HG02943 (cell line): Measurements from ENCODE around the gene PIGS.
"Not testable (repeated sequence)": the region's sequence is repeated elsewhere in the genome, so short reads cannot be mapped to it uniquely, and the experiment has no call there.

Experiments
- ATAC-seq: cut with Tn5 transposase; IDR thresholded peaks from one replicate; pipeline ENCODE4 v1.9.1; 2021; ENCODE audit warnings: mild to moderate bottlenecking, low read depth, moderate library complexity; ENCODE audit not compliant: unreplicated experiment

Gene PIGS

DNA sequence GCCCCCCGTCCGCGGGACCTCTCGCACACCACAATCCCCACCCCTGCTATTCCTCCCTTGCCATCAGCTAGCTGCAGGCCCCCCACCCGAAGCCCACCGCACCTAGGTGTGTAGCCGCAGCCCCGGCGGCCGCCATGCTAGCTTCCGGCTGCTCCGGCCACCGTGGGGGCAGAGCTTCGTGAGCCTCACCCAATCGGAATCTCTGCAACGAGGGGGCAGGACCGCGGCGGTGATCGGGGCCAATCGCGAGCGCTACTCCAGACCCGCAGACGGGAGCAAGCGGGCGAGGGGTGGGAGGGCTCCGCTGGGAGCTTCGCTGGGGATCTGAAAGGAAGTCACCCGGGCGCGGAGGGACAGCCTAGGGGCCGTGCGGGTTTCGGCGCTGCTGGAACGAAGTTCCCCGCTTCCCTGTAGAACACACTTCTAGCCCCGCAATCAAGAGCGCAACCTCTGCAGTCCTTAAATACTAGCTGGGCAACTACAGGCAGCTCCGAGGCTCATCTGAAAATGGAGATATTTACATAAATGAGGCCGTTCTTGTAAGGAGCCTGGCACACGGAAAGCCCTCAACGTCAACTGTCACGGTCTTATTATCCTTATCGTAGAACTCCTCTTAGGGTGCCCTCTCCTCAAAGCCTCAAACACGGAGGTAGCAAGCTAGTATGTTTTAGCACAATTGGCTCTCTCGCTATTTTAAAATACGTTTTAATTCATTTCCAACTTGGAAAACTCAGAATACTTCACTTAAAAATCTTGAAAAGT is at the start of gene PIGS:
TSS of gene PIGS (minus strand) at position 164 of the 762 bp plus-strand sequence. CDS start at position 136, 28 bp downstream.
- peak; percentile 67 for ATAC-seq

DNA sequence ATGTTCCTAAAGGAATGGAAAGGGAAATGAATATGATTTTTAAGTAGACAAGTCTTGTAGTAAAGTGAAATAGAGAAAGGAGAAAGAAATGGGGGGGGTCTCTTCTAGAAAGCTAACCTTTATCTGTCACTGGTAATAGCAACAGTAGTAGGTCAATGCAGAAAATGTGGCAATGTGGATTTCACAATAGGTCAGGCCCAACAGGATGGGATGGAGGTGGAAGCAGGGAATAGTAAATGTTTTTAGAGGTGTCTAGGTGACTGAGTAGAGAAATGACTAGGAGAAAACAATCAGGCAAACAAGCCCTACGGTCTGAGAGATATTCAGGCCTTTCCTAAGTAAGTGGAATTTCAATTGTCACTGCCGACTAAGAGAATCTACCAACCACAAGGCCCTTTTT is 48.7 kb upstream of the PIGS start:
- ATAC-seq, result no peak

DNA sequence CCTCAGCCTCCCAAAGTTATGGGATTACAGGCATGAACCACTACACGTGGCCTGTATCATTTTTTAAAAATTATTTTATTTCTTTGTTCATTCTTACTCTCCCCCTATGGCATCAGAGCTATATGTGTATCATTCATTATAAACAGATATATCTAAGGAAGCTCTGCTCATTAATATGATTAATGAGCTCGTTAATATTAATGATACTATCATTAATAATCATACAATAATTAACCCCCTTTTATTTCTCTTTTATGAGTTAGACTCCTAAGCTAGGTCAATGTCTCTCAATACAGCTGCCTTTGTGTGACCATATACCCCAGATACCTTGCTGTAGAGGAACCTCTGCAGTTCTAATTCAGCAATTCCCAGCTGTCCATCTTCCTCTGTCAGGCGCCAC is 47.1 kb upstream of the PIGS start:
- ATAC-seq, result no peak

DNA sequence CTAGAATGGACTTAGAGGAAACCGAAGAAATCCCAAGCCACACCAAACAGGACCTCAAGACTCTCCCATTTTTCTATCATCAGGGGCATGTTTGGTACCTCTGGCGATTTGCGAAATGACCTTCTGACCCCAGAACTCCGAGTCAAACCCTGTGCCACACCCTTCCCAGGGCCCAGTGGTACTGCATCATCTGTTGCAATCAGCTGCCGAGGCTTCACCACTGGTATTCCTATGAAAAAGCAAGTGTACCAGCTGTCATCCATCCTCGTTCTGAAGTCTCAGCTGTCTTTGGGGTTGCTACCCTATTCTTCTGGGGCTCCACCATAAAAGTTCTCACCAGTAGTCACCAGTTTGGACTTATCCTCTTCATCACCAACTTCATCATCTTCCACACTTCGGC is 45.0 kb upstream of the PIGS start:
- ATAC-seq, result no peak

DNA sequence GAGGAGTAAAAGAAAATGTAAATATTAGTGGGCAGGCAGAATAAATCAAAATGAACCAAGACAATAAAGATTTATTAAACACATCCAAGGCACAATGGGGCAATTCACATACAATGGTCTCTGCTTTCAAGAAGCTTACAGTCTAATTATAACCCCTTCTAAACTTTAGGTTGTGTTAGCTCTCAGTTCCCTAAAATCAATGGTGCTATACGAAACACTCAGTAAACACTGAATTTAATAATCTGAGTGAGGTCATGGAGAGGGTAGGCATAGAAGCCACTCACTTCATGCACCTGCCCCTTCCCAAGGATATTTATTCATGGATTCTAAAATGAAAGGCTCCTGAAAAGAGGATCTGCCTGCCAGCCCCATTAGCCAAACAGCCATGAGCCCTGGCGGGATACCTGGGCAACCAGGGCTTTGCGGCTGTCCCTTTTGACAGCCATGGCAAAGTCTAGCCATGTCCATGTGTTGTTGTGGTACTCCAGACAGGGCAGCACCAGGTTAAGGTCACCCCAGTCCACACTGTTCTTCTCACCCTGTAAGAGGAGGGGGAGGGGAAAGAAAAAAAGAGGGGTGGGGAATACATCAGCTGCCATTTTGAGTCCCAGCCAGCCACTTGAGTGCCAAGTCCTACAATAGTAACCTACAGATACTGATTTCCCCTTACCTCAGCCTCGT is 44.1 kb upstream of the PIGS start:
- no peak for ATAC-seq

DNA sequence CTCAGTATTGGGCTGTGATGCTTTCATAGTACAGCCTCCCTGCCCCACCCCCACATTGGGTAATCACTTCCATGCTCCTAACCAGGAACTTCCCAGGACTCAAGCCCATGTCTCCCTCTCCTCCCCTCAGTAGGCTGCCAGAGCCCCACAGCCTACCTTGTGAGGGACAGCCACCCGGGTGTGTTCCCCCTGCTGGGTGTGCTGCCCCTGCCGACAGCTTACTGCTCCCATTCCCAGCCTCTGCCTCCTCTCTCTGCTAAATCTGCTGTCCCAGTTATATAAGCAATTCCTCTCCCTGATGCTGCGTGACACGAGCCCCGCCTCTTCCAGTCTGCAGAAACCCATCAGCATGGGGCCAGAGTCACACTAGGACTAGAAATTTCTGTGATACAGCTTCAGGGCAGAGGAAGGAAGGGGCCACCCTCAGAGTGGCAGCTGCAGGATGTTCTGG is 42.6 kb upstream of the PIGS start, which contains the start of gene RSKR:
TSS of gene RSKR (minus strand) at position 255 of the 451 bp plus-strand sequence. CDS start at position 231, 24 bp downstream.
- ATAC-seq, result no peak

DNA sequence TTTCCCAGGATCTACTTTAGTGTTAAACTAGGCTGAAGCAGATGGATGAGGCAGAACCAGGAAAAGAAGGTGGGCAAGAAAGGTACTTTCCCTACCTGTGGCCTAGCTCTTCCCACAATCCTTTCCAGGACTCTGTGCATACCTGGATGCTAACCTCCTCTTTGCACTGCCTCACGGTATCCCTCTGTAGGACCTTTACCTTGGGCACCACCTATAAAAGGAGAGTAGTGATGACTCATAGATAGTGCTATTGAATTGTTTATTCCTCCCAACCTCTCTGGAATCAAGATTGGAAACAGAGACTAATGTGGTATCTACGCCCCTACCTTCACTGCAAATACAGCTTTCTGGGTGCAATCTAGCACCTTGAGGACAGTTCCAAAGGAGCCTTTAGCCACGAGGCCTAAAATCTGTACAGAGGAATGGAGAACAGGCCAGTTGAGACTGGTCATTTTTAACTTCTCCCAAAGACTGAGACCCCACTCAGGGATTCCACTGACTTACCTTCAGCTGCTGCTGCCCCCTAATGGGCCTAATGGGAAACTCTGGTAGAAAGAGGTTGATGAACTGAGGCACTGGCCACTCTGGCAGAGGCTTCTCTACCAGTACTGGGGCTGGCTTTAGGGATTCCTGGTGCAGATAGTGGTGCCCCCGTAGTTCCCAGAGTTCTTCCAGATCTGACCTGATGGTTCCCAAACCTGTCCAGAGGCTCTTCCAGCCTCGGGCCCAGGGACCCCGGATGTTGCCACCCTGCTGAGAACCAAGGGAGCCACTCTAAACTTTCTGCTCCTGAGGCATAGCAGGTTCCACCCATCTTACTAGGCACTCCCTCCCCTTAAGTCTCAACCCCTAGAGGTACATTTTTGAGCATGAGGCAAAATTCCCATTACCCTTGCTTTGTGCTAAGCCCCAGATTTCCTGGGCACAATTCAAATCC is 41.9 kb upstream of the PIGS start:
- ATAC-seq, result no peak

DNA sequence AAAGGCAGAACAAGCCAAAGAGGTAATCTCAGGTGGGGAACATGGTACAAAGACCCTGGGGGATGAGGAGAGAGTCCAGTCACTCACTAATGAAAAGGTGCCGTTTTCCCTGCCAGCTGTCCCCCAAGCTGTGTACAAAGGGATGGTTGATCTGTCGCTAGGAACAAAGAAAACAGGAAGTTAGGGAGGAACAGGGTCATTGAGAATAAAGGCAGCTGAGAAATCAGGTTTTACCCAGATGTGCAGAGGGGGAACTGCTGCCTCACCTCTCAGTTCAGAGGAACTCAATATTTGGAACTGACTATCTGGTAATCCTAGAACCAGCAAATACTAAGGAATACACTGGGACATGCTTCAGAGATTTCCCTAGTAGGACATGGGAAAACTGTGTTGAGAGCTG is 41.2 kb upstream of the PIGS start:
- no peak for ATAC-seq

DNA sequence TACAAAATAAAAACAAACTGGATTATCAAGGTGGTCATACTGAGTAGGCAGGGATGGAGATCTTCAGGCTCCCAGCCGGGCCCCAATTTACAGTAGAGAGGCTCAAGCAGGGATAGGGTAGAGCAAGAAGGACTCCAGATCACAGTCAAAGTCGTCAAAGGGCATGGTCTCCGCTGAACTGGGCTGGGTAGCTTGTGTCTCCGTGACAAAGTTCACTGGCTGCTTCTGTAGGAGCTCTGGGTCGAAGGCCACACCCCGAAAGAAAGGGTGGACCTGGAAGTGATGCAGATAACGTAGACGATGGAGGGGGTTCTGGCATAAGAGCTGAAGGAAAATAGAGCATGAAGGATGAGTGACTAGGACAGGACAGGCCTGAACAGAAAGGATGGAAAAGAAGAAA is 39.1 kb upstream of the PIGS start:
- no peak for ATAC-seq

DNA sequence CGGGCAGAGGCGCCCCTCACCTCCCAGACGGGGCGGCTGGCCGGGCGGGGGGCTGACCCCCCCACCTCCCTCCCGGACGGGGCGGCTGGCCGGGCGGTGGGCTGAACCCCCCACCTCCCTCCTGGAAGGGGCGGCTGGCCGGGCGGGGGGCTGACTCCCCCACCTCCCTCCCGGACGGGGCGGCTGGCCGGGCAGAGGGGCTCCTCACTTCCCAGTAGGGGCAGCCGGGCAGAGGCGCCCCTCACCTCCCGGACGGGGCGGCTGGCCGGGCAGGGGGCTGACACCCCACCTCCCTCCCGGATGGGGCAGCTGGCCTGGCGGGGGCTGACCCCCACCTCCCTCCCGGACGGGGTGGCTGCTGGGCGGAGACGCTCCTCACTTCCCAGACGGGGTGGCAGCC is 32.7 kb upstream of the PIGS start:
- not testable (repeated sequence) for ATAC-seq

DNA sequence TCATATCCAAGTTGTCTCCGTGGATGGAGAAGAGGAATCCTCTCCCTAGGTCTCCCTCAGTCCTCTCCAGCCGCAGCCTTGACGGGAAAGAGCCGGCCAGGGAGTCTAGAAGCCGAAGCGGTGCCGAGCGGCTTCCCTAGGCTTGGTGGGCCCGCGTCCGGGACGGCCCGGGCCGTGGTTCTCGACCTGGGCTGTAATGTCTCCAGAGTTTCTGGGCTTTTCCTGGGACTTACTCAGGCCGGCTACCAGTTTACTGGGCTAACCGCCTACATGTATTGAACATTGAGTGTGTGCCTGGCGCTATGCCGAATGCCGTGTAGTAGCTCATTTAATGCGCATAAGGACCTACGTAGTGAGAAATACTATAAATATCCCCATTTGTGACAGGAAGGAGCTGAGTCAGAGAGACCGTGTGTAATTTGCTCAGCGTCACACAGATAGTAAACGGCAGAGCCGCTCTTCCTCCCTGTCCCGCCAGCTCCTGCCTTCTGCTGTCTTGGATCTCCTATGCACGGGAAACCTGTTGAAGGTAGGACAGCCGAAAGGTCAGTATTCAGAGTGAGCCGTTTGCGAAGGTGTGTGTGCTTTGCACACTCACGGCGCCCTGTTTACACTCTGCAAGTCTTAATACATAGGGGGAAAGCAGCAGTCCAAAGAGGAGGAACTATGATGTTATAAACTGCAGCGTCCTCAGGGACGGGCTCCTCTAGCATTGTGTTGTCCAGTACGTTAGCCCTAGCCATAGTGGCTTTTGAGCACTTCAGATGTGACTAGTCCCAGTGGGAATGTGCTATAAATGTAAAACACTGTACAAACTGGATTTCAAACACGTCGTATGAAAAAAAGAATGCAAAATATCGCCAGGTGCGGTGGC is 28.2 kb upstream of the PIGS start:
- ATAC-seq, result peak; percentile 37

DNA sequence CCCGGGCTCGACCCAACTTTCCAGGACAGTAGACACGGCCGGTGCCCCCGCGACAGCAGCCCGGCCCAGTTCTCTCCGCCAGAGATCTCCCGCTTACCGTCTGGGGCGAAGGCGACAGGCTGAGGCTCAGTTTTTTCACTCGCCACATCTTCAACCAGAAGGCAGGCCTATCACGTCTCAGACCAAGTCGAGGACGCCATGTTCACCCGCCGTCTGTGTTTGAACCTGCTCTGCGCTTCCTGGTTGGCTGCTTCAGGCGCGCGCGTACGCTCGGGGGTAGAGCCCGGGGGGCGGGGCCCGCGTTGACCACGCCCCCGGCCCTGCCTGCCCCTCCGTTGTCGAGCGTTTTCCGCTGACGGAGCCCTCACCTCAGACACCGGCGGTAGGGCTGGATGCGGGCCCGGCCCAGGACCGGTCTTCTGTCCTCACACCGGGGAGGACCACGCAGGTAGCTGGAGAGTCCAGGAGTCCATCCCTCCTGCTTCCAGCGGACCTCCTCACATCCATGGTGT is 27.5 kb upstream of the PIGS start, which contains the start of gene SPAG5:
TSS of gene SPAG5 (minus strand) at position 227 of the 512 bp plus-strand sequence. CDS start at position 148, 79 bp downstream.
- ATAC-seq, result peak; percentile 81

DNA sequence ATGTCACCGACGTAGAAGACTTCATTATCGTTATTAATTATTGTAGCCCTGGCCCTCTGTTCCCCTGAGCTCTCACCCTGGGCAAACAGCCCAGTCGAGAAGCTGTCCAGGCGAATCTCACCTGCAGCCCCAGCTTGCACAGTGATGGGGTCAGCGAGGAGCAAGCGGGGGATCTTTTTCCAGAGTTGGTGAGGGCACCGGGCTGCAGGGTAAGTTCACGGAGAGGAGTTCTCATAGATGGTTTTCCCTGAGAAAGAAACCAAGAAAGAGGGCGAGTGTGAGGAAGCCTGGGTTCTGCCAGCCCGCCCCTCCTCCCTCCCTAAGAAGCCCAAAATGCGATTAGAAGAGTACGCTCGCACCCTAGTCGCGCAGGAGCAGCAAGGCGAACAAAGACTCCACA is 27.1 kb upstream of the PIGS start:
- ATAC-seq, result no peak

DNA sequence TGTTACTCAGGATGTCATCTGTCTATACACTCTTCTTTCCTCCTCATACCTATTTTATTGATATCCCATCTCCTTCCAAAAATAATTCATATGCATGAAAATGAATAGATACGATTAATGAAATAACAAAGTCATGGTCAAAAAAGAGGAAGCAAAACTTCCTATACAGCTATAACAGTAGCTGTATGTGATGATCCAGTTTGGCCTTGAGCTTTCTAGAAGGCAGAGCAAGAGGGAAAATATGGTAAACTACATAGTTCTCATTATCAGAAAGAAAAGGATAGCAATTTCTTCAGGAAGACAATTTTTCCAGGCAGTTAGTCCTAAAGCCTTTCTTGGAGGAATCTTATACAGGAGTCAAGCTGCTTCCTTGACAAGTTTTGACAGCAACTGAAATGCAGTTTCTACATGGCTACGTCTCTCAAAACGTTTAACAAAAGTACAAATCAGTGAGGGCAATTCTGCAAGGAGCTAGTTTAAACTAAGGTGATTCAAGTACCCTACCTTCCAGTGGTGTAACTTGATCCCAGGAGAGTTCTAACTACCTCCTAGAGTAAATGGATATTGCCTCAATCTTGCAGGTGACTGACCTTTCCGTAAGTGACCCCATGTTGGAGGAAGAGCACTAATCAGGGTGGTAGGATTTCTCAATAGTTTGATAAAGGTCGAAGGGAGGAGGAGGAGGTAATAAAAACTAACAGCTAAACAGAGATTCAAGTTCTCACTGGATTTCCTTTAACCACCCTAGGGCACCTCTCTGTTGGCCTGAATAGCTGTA is 26.5 kb upstream of the PIGS start:
- ATAC-seq, result no peak

DNA sequence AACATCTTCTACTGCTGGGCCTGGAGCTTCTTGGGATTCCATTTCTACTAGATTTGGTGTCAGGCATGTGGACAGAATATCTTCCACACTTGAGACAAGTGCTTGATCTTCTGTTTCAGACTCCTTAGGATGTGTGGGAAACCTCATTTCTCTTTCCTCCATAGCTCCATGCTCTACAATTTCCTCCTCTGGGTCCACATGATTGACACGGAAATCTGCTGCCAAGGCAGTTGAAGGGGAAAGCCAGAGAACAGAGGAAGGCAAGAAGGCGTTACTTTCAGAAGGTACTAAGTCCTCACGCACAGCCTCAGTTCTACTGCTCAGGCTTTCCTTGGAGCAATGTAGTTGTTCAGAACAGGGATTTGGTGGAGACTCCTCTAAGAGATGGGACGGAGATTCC is 20.9 kb upstream of the PIGS start:
- no peak for ATAC-seq

DNA sequence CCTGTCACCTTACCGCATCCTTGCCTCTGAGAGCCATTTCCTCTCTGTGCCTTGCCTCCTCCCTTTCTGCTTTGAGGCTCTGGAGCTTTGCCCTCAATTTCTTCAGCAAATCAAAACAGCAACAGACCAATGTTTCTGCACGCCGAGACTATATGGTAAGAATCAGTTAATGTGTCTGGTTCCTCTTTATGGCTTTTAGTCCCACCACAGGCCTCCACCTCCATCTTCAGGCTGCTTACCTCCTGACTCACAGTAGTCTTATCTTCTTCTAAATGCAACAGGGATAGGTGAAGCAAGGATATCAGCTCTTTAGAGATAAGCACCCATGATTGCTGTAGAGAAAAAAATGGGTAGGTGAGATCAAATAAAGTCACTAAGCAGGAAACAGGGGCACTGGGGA is 14.5 kb upstream of the PIGS start:
- no peak for ATAC-seq

DNA sequence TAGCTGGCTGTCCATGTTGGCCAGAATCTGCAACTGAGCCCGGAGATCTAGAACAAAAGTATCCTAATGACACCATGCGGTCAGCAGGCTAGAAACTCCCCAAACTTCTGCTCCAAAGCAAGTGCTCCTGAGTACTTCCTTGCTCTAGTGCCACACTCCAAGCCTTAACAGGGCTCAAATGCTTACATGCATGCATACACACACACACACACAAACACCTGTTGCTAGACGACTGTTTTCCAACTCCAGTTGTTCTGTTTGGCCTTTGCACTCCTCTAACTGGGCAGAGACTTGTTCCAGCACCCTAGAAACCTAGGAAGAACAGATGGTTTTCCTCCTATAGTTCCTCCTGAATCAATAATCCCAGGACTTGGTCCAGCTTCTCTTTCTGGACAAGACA is 13.1 kb upstream of the PIGS start:
- ATAC-seq, result no peak

DNA sequence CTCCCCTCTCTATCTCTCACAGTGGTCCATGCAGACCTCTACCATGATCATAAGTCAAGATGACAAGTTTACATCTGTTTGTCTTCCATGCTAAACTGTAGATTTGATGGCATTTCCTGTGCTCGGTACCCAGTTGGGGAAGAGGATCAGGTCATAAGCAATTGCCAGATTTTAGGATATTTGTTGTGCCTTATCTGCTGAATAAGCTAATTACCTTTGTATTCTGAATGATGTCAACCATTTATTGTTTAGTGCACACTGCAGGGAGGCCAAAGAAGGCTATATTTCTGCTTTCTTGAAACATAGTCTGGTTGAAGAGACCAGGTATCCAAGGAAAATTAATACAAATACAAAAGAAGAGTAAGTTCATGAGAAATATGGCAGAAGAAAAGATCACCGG is 11.2 kb upstream of the PIGS start:
- no peak for ATAC-seq

DNA sequence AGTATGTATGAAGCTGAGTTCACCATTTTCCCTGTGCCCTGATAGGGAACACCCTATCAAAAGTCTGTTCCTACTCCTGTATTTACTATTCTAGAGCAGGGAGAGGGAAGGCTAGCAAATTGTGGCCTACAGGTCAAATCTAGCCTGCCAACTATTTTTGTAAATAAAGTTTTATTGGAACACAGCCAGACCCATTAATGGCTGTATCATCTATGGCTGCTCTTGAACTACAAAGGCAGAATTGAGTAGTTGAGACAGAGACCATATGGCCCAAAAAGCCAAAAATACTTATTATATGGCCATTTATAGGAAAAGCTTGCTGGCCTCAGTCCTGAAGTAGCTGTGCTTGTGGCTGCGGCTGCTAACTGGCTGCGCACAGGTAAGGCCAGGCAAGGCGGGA is 9.6 kb upstream of the PIGS start:
- ATAC-seq, result no peak
